ENCODE data around the gene ALPP. TPM values are rescaled to one million over a fixed set of nuclear protein-coding genes. Genes with fewer than 3 reads are reported as not detected.

ALPP gene
- polyA plus RNA-seq, 3 donors = not detected

DNA sequence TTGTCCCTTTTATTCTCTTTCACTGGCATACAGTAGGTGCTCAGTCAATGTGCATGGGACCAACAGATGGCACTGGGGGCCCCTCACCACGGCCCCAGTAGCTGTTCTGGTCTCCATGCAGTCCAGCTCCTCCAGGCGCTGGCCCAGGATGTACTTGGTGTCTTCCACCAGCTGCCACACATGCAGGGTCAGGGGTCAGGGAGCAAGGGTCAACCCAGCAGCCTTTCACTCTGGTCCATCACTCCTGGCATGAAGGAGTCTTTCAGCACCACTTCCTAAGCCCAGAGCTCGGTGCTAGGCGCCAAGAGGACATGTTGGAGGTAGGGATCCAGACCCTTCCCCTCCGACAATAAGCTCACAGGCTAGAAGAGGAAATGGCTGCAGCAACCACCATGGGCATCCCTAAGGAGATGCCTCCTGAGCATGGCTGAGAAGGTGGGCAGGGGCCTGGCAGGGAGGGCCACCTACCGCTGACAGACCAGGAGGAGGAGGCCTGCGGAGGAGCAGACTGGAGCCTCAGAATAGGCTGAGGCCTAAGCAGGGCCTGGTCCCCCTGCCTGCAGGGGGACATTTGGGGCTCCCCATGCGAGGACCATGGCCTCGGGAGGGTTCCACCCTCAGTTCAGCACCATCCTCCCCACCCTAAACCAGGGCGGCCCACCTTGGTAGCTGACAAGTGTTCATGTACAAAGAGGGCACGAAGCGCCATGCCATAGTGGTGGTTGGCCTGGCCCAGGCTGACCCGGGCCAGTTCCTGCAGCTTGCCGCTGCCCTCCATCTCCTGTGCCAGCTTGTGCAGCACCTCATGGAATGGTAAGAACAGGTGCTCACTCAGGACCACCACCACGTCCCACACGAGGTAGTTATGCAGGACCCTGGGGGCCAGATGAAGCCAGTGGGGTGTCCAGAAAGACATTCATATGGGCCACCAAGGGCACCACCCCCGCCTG is 38.2 kb downstream of the ALPP start:
- H3K36me3 Mint-ChIP-seq = peaks cover 0 to 2% of the 10 kb centered on the region in 2 donors
- peaks cover 9 to 10% of the 10 kb centered on the region in 2 donors for H3K9me3 ChIP-seq (replicated peaks in 1 of 2; ENCODE audit: control insufficient read depth in 1 of 2, insufficient read depth in 1 of 2, low read length in 2 of 2)
- no peak overlapping the region for H2AFZ ChIP-seq (ENCODE audit: insufficient read depth, low read depth, low read length, poor library complexity, severe bottlenecking)

DNA sequence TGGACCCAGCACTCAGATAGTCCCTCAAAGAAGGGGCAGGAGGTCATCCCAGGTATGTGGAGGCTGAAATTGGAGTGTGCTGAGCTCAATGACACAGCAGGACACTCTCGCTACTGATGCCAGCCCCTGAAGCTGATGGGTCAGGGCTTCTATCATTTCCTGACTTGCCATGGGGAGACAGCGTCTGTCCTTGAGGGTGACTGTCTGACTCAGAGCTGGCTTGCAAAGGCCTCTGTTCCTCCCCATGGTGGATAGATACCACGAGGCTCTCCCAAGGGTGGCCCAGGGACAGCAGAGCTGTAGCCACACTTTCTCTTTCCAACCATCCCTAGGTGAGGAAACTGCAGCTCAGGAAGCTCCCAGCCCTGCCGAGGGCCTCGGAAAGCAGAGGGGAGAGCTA is 38.9 kb downstream of the ALPP start:
- Histone ChIP-seq H3K79me2 (ENCODE audit: insufficient read depth, low read length) (no peaks in the 10 kb centered on the region), H3K4me2 (replicated peaks; ENCODE audit: extremely low read depth, low read length, poor library complexity, severe bottlenecking) (no peak overlapping the region), H3K4me3 (replicated peaks in 1 of 3; ENCODE audit: low read depth in 2 of 3, low read length in 3 of 3) (no peak overlapping the region), H4K20me1 (ENCODE audit: insufficient read depth, low read length) (no peaks in the 10 kb centered on the region), H3K36me3 (replicated peaks in 1 of 2; ENCODE audit: control insufficient read depth in 1 of 2, insufficient read depth in 2 of 2, low read length in 2 of 2) (no peaks in the 10 kb centered on the region), H3K9me3 (replicated peaks in 1 of 2; ENCODE audit: control insufficient read depth in 1 of 2, insufficient read depth in 1 of 2, low read length in 2 of 2) (peaks cover 15 to 17% of the 10 kb centered on the region in 2 donors), H3K27me3 (ENCODE audit: control insufficient read depth in 2 of 2, insufficient read depth in 2 of 2, low read length in 2 of 2) (peaks cover 23 to 59% of the 10 kb centered on the region in 2 donors), H3K4me1 (ENCODE audit: control insufficient read depth in 1 of 2, insufficient read depth in 2 of 2, low read length in 2 of 2) (peaks cover 0 to 4% of the 10 kb centered on the region in 2 donors), H3K9ac (ENCODE audit: insufficient read depth, low read length, poor library complexity, severe bottlenecking) (no peak overlapping the region), H2AFZ (ENCODE audit: insufficient read depth, low read depth, low read length, poor library complexity, severe bottlenecking) (no peak overlapping the region), H3K27ac (ENCODE audit: low read depth in 1 of 2, low read length in 2 of 2) (no peak overlapping the region)
- H3K36me3 Mint-ChIP-seq = peaks cover 0 to 6% of the 10 kb centered on the region in 2 donors
- H3K4me1 Mint-ChIP-seq = peaks cover 7% of the 10 kb centered on the region
- H3K27me3 Mint-ChIP-seq (ENCODE audit: low read depth in 3 of 3) = peaks cover 45 to 76% (median 72%) of the 10 kb centered on the region in 3 donors
- peaks cover 7 to 16% (median 12%) of the 10 kb centered on the region in 7 donors for H3K9me3 Mint-ChIP-seq
- no peak overlapping the region for H3K27ac Mint-ChIP-seq
- DNase-seq = no peak
- 94% methylated on average over 2 of the region's 5 CpGs for WGBS (ENCODE audit: insufficient coverage)
- intact Hi-C loops (cut with micrococcal nuclease) = no loop called here
- H3K4me3 Mint-ChIP-seq = no peak overlapping the region
- TF ChIP-seq, protein P1, sequence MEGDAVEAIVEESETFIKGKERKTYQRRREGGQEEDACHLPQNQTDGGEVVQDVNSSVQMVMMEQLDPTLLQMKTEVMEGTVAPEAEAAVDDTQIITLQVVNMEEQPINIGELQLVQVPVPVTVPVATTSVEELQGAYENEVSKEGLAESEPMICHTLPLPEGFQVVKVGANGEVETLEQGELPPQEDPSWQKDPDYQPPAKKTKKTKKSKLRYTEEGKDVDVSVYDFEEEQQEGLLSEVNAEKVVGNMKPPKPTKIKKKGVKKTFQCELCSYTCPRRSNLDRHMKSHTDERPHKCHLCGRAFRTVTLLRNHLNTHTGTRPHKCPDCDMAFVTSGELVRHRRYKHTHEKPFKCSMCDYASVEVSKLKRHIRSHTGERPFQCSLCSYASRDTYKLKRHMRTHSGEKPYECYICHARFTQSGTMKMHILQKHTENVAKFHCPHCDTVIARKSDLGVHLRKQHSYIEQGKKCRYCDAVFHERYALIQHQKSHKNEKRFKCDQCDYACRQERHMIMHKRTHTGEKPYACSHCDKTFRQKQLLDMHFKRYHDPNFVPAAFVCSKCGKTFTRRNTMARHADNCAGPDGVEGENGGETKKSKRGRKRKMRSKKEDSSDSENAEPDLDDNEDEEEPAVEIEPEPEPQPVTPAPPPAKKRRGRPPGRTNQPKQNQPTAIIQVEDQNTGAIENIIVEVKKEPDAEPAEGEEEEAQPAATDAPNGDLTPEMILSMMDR (IDR thresholded peaks at IDR 0.05) = no peak

More for the DNA sequence above, 38.2 kb downstream of the ALPP start:
- Histone ChIP-seq H4K20me1 (ENCODE audit: insufficient read depth, low read length) (no peaks in the 10 kb centered on the region), H3K27me3 (ENCODE audit: control insufficient read depth in 2 of 2, insufficient read depth in 2 of 2, low read length in 2 of 2) (peaks cover 21 to 56% of the 10 kb centered on the region in 2 donors), H3K79me2 (ENCODE audit: insufficient read depth, low read length) (no peaks in the 10 kb centered on the region), H3K36me3 (replicated peaks in 1 of 2; ENCODE audit: control insufficient read depth in 1 of 2, insufficient read depth in 2 of 2, low read length in 2 of 2) (no peaks in the 10 kb centered on the region), H3K4me2 (replicated peaks; ENCODE audit: extremely low read depth, low read length, poor library complexity, severe bottlenecking) (no peak overlapping the region), H3K4me1 (ENCODE audit: control insufficient read depth in 1 of 2, insufficient read depth in 2 of 2, low read length in 2 of 2) (peaks cover 0 to 4% of the 10 kb centered on the region in 2 donors), H3K4me3 (replicated peaks in 1 of 3; ENCODE audit: low read depth in 2 of 3, low read length in 3 of 3) (no peak overlapping the region), H3K27ac (ENCODE audit: low read depth in 1 of 2, low read length in 2 of 2) (no peak overlapping the region), H3K9ac (ENCODE audit: insufficient read depth, low read length, poor library complexity, severe bottlenecking) (no peak overlapping the region)
- intact Hi-C loops (cut with micrococcal nuclease) = no loop called here
- TF ChIP-seq, protein P1 (IDR thresholded peaks at IDR 0.05) = no peak
- no peak for DNase-seq
- peaks cover 44 to 72% (median 66%) of the 10 kb centered on the region in 3 donors for H3K27me3 Mint-ChIP-seq (ENCODE audit: low read depth in 3 of 3)
- no peak overlapping the region for H3K27ac Mint-ChIP-seq
- 93% methylated on average over 12 of the region's 17 CpGs for WGBS (ENCODE audit: insufficient coverage)
- peaks cover 7% of the 10 kb centered on the region for H3K4me1 Mint-ChIP-seq
- peaks cover 2 to 9% (median 5%) of the 10 kb centered on the region in 7 donors for H3K9me3 Mint-ChIP-seq
- no peak overlapping the region for H3K4me3 Mint-ChIP-seq

Measured in CD14-positive monocyte (primary cell).